ENCODE measurements around the gene SLC1A1. TPM values are rescaled to one million over a fixed set of nuclear protein-coding genes. Genes with fewer than 3 reads are reported as not detected.

The SLC1A1 gene
- 4.7 and 6.1 TPM in 2 replicates for total RNA-seq

DNA sequence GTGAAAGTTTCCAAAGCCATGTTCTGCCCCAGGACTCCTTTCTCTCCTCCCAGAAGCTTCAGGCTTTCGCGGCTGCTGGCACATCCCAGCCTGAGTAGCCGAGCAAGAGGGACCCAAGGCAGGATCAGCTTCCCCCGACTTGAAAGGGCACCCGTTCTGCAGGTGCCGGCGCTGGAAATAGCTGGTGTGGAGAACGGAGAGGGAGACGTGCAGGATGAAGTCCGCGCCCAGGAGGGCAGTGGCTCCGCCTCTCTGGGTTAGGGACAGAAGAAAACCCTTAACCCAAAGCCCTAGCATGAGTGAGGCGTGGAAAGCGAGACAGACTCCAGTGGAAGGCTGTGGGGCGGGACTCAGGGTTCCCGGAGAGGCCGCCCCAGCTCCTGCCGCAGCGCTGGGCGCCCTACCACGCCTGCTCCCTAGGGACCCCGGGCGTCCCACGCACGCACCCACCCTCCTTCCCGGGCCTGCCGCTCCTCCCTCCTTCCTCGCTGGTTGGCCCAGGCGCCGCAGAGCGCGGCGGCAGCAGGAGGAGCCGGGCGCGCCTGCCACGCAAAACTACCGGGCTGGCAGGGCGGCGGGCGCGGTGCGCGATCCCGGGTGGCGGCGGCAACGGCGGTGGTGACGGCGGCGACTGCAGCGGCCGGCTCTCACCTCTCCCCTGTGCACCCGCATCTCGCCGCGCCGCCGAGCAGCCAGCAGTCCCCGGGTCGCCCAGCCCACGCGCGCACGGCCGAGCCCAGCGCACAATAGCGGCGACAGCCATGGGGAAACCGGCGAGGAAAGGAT lies at the start of gene SLC1A1:
TSS of gene SLC1A1 (plus strand) at position 550 of the 786 bp plus-strand sequence. CDS start at position 762, 212 bp downstream.
- no peak for DNase-seq (ENCODE audit: low read depth)
- Histone ChIP-seq H3K27me3 (ENCODE audit: control insufficient read depth, insufficient read depth, low read length) (no peaks in the 10 kb centered on the region), H3K36me3 (ENCODE audit: control insufficient read depth, insufficient read depth, low read length) (no peaks in the 10 kb centered on the region), H3K4me3 (ENCODE audit: low read depth, low read length) (peak within 1 kb of the TSS; percentile 88)
- TF ChIP-seq CTCF (IDR thresholded peaks at IDR 0.05; ENCODE audit: insufficient read depth, low read length, poor library complexity, severe bottlenecking), result no peak

- Histone ChIP-seq H3K4me3 (ENCODE audit: low read depth, low read length) (no peak overlapping the region), H3K36me3 (ENCODE audit: control insufficient read depth, insufficient read depth, low read length) (no peaks in the 10 kb centered on the region), H3K27me3 (ENCODE audit: control insufficient read depth, insufficient read depth, low read length) (peaks cover 2% of the 10 kb centered on the region)
- no peak for DNase-seq (ENCODE audit: low read depth)
- no peak for TF ChIP-seq CTCF (IDR thresholded peaks at IDR 0.05; ENCODE audit: insufficient read depth, low read length, poor library complexity, severe bottlenecking)
These were observed 47.5 kb upstream of the SLC1A1 start for GRCh38 chr9:4442806-4443205.

DNA sequence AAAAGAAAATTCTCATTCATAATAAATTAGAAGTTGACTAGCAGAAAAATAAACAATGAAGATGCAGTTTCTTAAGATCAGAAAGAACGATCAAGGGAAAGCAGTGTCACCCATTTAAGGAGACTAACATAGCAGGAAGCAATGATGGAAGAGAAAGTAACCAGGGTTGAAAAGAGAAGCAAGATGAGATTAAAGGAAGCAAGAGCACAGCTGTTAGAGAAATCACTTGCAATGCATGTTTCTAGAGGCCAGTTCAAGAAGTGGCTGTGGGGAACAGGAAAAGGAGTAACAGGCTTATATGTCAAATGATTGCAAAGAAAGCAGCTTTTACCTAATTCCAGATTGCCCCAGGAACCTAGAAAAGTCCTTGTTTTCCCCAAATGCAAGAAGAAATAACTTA lies 46.8 kb upstream of the SLC1A1 start:
- no peak overlapping the region for H3K4me3 ChIP-seq (ENCODE audit: low read depth, low read length)
- TF ChIP-seq CTCF (IDR thresholded peaks at IDR 0.05; ENCODE audit: insufficient read depth, low read length, poor library complexity, severe bottlenecking), result no peak
- H3K27me3 ChIP-seq (ENCODE audit: control insufficient read depth, insufficient read depth, low read length), result peaks cover 2% of the 10 kb centered on the region
- no peaks in the 10 kb centered on the region for H3K36me3 ChIP-seq (ENCODE audit: control insufficient read depth, insufficient read depth, low read length)
- DNase-seq (ENCODE audit: low read depth), result no peak

- no peaks in the 10 kb centered on the region for H3K27me3 ChIP-seq (ENCODE audit: control insufficient read depth, insufficient read depth, low read length)
- no peaks in the 10 kb centered on the region for H3K36me3 ChIP-seq (ENCODE audit: control insufficient read depth, insufficient read depth, low read length)
- no peak overlapping the region for H3K4me3 ChIP-seq (ENCODE audit: low read depth, low read length)
- no peak for TF ChIP-seq CTCF (IDR thresholded peaks at IDR 0.05; ENCODE audit: insufficient read depth, low read length, poor library complexity, severe bottlenecking)
- DNase-seq (ENCODE audit: low read depth), result no peak
These were observed 28.8 kb upstream of the SLC1A1 start for GRCh38 chr9:4461437-4461836.

- no peak for DNase-seq (ENCODE audit: low read depth)
- Histone ChIP-seq H3K4me3 (ENCODE audit: low read depth, low read length) (no peak overlapping the region), H3K36me3 (ENCODE audit: control insufficient read depth, insufficient read depth, low read length) (no peaks in the 10 kb centered on the region), H3K27me3 (ENCODE audit: control insufficient read depth, insufficient read depth, low read length) (no peaks in the 10 kb centered on the region)
- TF ChIP-seq CTCF (IDR thresholded peaks at IDR 0.05; ENCODE audit: insufficient read depth, low read length, poor library complexity, severe bottlenecking), result no peak
These were observed 26.4 kb upstream of the SLC1A1 start for GRCh38 chr9:4463824-4464223.

Data from kidney epithelial cell (primary cell).